ENCODE measurements around the gene SUGCT. TPM values are rescaled to one million over a fixed set of nuclear protein-coding genes. Genes with fewer than 3 reads are reported as not detected.
A peak's percentile ranks its signal among the peaks of the same experiment; 100 is the strongest.

Gene SUGCT
- polyA plus RNA-seq, 1 of the 3 experiments (the other 2 are of a cell fraction): 53.7 TPM

- Histone ChIP-seq H3K27ac (ENCODE audit: low read depth in 2 of 2, low read length in 1 of 2) (peak overlapping the region; percentile 98 to 99; a peak in 3 of 4 replicates), H3K79me2 (ENCODE audit: insufficient read depth) (peaks cover 72% of the 10 kb centered on the region), H3F3A (replicated peaks; ENCODE audit: insufficient read depth) (peaks cover 81% of the 10 kb centered on the region), H3K4me1 (ENCODE audit: control insufficient read depth in 1 of 2, insufficient read depth in 2 of 2, low read depth in 1 of 2, low read length in 1 of 2) (peaks cover 32 to 38% of the 10 kb centered on the region in 2 experiments), H4K20me1 (ENCODE audit: insufficient read depth) (no peaks in the 10 kb centered on the region), H3K36me3 (replicated peaks in 1 of 2; ENCODE audit: control insufficient read depth in 1 of 2, insufficient read depth in 2 of 2, low read length in 1 of 2) (peaks cover 6 to 27% of the 10 kb centered on the region in 2 experiments), H3K9me3 (no peaks in the 10 kb centered on the region), H3K4me3 (ENCODE audit: low read depth in 2 of 2, low read length in 1 of 2) (peak overlapping the region; percentile 43 to 64; a peak in 3 of 4 replicates), H3K9ac (peak overlapping the region; percentile 91), H2AFZ (ENCODE audit: low read depth) (no peak overlapping the region), H3K4me2 (peak overlapping the region; percentile 81), H3K9me2 (no peaks in the 10 kb centered on the region), H3K27me3 (ENCODE audit: insufficient read depth) (no peaks in the 10 kb centered on the region)
- TF ChIP-seq PBX3 (IDR thresholded peaks at IDR 0.05) (peak; percentile 9; the same call in 1 of the 2 replicates), NRF1 (IDR thresholded peaks at IDR 0.05; ENCODE audit: low read depth, low read length) (no peak), EP300 (IDR thresholded peaks at IDR 0.05; ENCODE audit: borderline replicate concordance in 1 of 2, low read depth in 1 of 2, low read length in 1 of 2) (peak; percentile 19 to 64; a peak in 3 of 4 replicates), YY1 (IDR thresholded peaks at IDR 0.05; ENCODE audit: low read depth) (peak; percentile 73; the same call in 1 of the 2 replicates), GABPA (IDR thresholded peaks at IDR 0.05; ENCODE audit: low read depth) (no peak), FOXJ3 (CRISPR knock-in tag; IDR thresholded peaks at IDR 0.05) (no peak), TCF12 (IDR thresholded peaks at IDR 0.05) (peak; percentile 50; the same call in 1 of the 2 replicates), TAF1 (IDR thresholded peaks at IDR 0.05; ENCODE audit: borderline replicate concordance, low read depth, low read length) (peak; percentile 43; the same call in 1 of the 2 replicates), NFIC (IDR thresholded peaks at IDR 0.05; ENCODE audit: borderline replicate concordance) (peak; percentile 19; the same call in 1 of the 2 replicates)
- DNase-seq: no peak
- WGBS (ENCODE audit: low lambda C conversion rate): 26% methylated on average over 1 of the region's 1 CpG
- ChIA-PET CTCF (interaction anchor here (1.6 kb wide), 1 partner anchor 11 kb away, joined by 4 read pairs; no protein-coding TSS in a partner anchor), POLR2A (no interaction called here)
Measured at GRCh38 chr7:40470817-40471216, 336.0 kb downstream of the SUGCT start.

- Histone ChIP-seq H3K4me2 (peak overlapping the region; percentile 81), H4K20me1 (ENCODE audit: insufficient read depth) (no peaks in the 10 kb centered on the region), H3K27ac (ENCODE audit: low read depth in 2 of 2, low read length in 1 of 2) (peak overlapping the region; percentile 98 to 99), H3K36me3 (replicated peaks in 1 of 2; ENCODE audit: control insufficient read depth in 1 of 2, insufficient read depth in 2 of 2, low read length in 1 of 2) (peaks cover 6 to 27% of the 10 kb centered on the region in 2 experiments), H3K9me3 (no peaks in the 10 kb centered on the region), H3K27me3 (ENCODE audit: insufficient read depth) (no peaks in the 10 kb centered on the region), H3K4me3 (ENCODE audit: low read depth in 2 of 2, low read length in 1 of 2) (peak overlapping the region; percentile 43 to 46; a peak in 3 of 4 replicates), H3K9me2 (no peaks in the 10 kb centered on the region), H3K9ac (peak overlapping the region; percentile 91), H3K79me2 (ENCODE audit: insufficient read depth) (peaks cover 71% of the 10 kb centered on the region), H2AFZ (ENCODE audit: low read depth) (no peak overlapping the region), H3K4me1 (ENCODE audit: control insufficient read depth in 1 of 2, insufficient read depth in 2 of 2, low read depth in 1 of 2, low read length in 1 of 2) (peaks cover 32 to 39% of the 10 kb centered on the region in 2 experiments), H3F3A (replicated peaks; ENCODE audit: insufficient read depth) (peaks cover 90% of the 10 kb centered on the region)
- ChIA-PET CTCF (interaction anchor here (1.2 to 4.0 kb wide), 4 partner anchors 12 to 133 kb away, joined by 3 to 24 read pairs (median 6); no protein-coding TSS in a partner anchor), POLR2A (no interaction called here)
- whole genome bisulfite sequencing (ENCODE audit: low lambda C conversion rate): 56% methylated on average over 4 of the region's 4 CpGs
- DNase-seq: no peak
- TF ChIP-seq IRF3 (IDR thresholded peaks at IDR 0.05; ENCODE audit: low read depth, low read length) (0 out of 2 replicates have a peak, but pooled peaks have one; percentile 25), TEAD4 (IDR thresholded peaks at IDR 0.05; ENCODE audit: borderline replicate concordance, insufficient read depth) (no peak), FOXM1 (IDR thresholded peaks at IDR 0.05; ENCODE audit: low read depth) (0 out of 2 replicates have a peak, but pooled peaks have one; percentile 28), USF1 (IDR thresholded peaks at IDR 0.05; ENCODE audit: borderline replicate concordance, low read depth) (no peak), NRF1 (IDR thresholded peaks at IDR 0.05; ENCODE audit: low read depth, low read length) (no peak), TCF12 (IDR thresholded peaks at IDR 0.05) (peak; percentile 26; the same call in 1 of the 2 replicates)
Measured at GRCh38 chr7:40471891-40472290, 337.1 kb downstream of the SUGCT start.

Measured in SK-N-SH (cell line).